ENCODE results near the gene ABLIM2.

Gene ABLIM2

GRCh38 chr4:8081621-8082516 lies 76.7 kb downstream of the ABLIM2 start:
- no peak for DNase-seq

GRCh38 chr4:8081171-8081570 lies 77.4 kb downstream of the ABLIM2 start:
- DNase-seq: no peak

- no peak for DNase-seq
Measured at GRCh38 chr4:8080754-8081065, 77.9 kb downstream of the ABLIM2 start.

GRCh38 chr4:8079916-8080753 lies 78.5 kb downstream of the ABLIM2 start:
- DNase-seq: no peak

GRCh38 chr4:8079031-8079885 lies 79.4 kb downstream of the ABLIM2 start:
- no peak for DNase-seq

GRCh38 chr4:8078610-8079015 lies 80.0 kb downstream of the ABLIM2 start:
- no peak for DNase-seq

GRCh38 chr4:8078109-8078494 lies 80.5 kb downstream of the ABLIM2 start:
- no peak for DNase-seq

- no peak for DNase-seq
Measured at GRCh38 chr4:8077181-8078108, 81.2 kb downstream of the ABLIM2 start.

GRCh38 chr4:8076023-8076422 lies 82.6 kb downstream of the ABLIM2 start:
- no peak for DNase-seq

- DNase-seq: no peak
Measured at GRCh38 chr4:8073206-8073863, 85.3 kb downstream of the ABLIM2 start.

GRCh38 chr4:8072235-8072968 lies 86.2 kb downstream of the ABLIM2 start:
- DNase-seq: no peak

GRCh38 chr4:8071766-8072165 lies 86.8 kb downstream of the ABLIM2 start:
- no peak for DNase-seq

GRCh38 chr4:8070736-8071718 lies 87.6 kb downstream of the ABLIM2 start:
- DNase-seq: no peak

GRCh38 chr4:8069102-8069752 lies 89.4 kb downstream of the ABLIM2 start:
- no peak for DNase-seq

- DNase-seq: no peak
Measured at GRCh38 chr4:8067945-8068896, 90.4 kb downstream of the ABLIM2 start.

GRCh38 chr4:8067274-8067936 lies 91.2 kb downstream of the ABLIM2 start:
- DNase-seq: no peak

GRCh38 chr4:8066336-8066931 lies 92.2 kb downstream of the ABLIM2 start:
- DNase-seq: no peak

Data from SHP77 treated with DMSO at 0.1 percent for 48 hours (cell line).